ENCODE results near the gene KIF18A. TPM values are rescaled to one million over a fixed set of nuclear protein-coding genes. Genes with fewer than 3 reads are reported as not detected.

Gene KIF18A
- total RNA-seq, 1 donor from 2014 or later: 2.9 TPM

DNA sequence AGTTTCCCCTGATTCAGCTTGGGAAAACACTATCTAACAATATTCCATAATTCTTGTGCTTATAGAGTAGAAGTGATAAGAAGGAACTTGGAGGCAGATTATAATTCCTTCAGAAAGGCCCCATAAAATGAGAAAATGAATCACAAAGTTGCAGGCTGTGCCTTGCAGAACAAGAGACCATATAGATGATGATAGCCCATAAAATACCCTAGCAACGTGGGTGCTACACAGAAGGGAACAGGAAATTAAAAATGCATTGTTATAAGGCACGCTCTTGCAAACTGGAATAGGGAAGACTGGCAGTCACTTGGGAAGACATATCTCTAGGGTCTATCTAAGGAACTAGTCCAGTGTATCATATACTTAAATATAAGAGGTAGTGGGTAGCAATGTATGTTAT is 67.6 kb downstream of the KIF18A start:
- H3K4me1 Mint-ChIP-seq (ENCODE audit: low read depth): peaks cover 12% of the 10 kb centered on the region
- no peak for DNase-seq (ENCODE audit: low spot score)
- H3K4me3 Mint-ChIP-seq (ENCODE audit: unreplicated experiment): no peak overlapping the region
- no peaks in the 10 kb centered on the region for H3K27me3 Mint-ChIP-seq (ENCODE audit: low read depth)
- no peak overlapping the region for H3K27ac Mint-ChIP-seq (ENCODE audit: unreplicated experiment)
- H3K36me3 Mint-ChIP-seq (ENCODE audit: low read depth): no peaks in the 10 kb centered on the region
- no peaks in the 10 kb centered on the region for H3K9me3 Mint-ChIP-seq (ENCODE audit: low read depth)
- no peak for TF ChIP-seq CTCF (IDR thresholded peaks at IDR 0.05)

DNA sequence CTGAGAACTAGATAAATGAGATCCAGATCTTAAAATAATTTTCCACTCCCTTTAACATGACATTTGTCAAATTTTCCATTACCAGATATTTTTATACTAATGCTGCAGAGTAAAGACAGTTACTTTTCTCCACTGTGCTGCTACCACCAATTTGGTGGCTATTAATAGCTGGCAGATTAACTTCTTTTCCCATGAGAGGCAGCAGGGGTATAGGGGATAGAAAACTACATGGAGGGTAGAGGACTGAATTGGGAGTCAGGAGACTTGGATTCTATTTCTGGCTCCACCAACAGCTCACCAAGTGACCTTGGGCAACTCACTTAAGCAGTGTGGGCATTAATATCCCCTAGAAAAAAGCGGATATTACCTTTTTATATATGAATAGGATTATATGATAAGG is 69.2 kb downstream of the KIF18A start:
- Mint-ChIP-seq H3K9me3 (ENCODE audit: low read depth) (no peaks in the 10 kb centered on the region), H3K4me3 (ENCODE audit: unreplicated experiment) (peak overlapping the region; percentile 5), H3K27ac (ENCODE audit: unreplicated experiment) (peak overlapping the region; percentile 17), H3K4me1 (ENCODE audit: low read depth) (peaks cover 12% of the 10 kb centered on the region), H3K27me3 (ENCODE audit: low read depth) (no peaks in the 10 kb centered on the region), H3K36me3 (ENCODE audit: low read depth) (no peaks in the 10 kb centered on the region)
- TF ChIP-seq CTCF (IDR thresholded peaks at IDR 0.05): no peak
- no peak for DNase-seq (ENCODE audit: low spot score)

DNA sequence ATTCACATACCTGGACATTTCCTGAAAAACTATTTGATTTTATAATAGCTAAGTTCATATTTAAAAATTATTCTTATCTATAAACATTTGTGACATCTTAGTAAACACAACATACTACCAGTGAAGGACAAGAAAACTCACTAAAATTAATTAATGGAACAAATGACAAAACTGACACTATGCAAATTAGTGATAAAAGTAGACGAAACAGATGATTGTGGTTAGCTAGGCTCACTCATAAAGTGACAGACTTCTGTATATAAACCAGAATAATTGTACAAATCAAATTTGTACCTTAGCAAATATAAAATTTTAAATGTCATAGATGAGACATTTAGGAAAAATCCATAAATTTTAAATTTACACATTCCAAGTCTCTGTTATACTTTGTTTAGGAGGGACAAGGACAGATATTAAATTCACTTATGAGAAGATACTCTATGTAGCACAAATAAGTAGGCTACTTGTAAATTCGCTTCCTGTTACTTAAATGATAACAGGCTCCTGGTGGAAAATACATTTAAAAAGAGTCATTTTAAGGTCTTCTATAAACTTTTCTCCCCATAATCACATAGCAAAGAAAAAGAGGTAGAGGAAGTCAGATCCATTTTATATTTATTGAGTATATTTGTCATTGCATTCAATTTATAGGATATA is 81.2 kb downstream of the KIF18A start:
- Mint-ChIP-seq H3K27me3 (ENCODE audit: low read depth) (no peaks in the 10 kb centered on the region), H3K9me3 (ENCODE audit: low read depth) (peaks cover 3% of the 10 kb centered on the region), H3K4me3 (ENCODE audit: unreplicated experiment) (no peak overlapping the region), H3K36me3 (ENCODE audit: low read depth) (peaks cover 6% of the 10 kb centered on the region), H3K27ac (ENCODE audit: unreplicated experiment) (no peak overlapping the region), H3K4me1 (ENCODE audit: low read depth) (no peaks in the 10 kb centered on the region)
- no peak for DNase-seq (ENCODE audit: low spot score)
- no peak for TF ChIP-seq CTCF (IDR thresholded peaks at IDR 0.05)

GRCh38 chr11:28017816-28018215 is 90.1 kb downstream of the KIF18A start:
- Mint-ChIP-seq H3K4me3 (ENCODE audit: unreplicated experiment) (no peak overlapping the region), H3K27ac (ENCODE audit: unreplicated experiment) (no peak overlapping the region), H3K4me1 (ENCODE audit: low read depth) (no peaks in the 10 kb centered on the region), H3K27me3 (ENCODE audit: low read depth) (no peaks in the 10 kb centered on the region), H3K36me3 (ENCODE audit: low read depth) (no peaks in the 10 kb centered on the region), H3K9me3 (ENCODE audit: low read depth) (no peaks in the 10 kb centered on the region)
- no peak for DNase-seq (ENCODE audit: low spot score)
- TF ChIP-seq CTCF (IDR thresholded peaks at IDR 0.05): no peak

DNA sequence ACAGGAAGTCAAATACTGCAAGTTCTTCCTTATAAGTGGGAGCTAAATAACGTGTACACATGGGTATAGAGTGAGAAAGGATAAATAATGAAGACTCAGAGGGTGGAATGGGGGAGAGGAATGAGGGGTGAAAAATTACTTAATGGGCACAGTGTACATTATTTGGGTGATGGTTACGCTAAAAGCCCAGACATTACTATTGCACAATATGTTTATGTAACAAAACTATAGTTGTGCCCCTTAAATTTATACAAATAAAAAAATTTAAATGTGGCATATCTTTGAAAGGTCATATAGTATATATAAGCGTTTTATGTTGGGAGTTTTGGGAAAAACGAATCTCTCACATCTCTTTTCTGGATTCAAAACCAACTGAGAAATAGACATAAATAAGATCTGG is 96.1 kb downstream of the KIF18A start:
- no peak for DNase-seq (ENCODE audit: low spot score)
- Mint-ChIP-seq H3K4me3 (ENCODE audit: unreplicated experiment) (no peak overlapping the region), H3K27me3 (ENCODE audit: low read depth) (no peaks in the 10 kb centered on the region), H3K9me3 (ENCODE audit: low read depth) (no peaks in the 10 kb centered on the region), H3K4me1 (ENCODE audit: low read depth) (peaks cover 6% of the 10 kb centered on the region), H3K36me3 (ENCODE audit: low read depth) (no peaks in the 10 kb centered on the region), H3K27ac (ENCODE audit: unreplicated experiment) (no peak overlapping the region)
- no peak for TF ChIP-seq CTCF (IDR thresholded peaks at IDR 0.05)
